ENCODE data around the gene COL23A1. TPM values are rescaled to one million over a fixed set of nuclear protein-coding genes. Genes with fewer than 3 reads are reported as not detected.

Gene COL23A1
- total and polyA plus RNA-seq, 2 of the 8 experiments (the other 6 are each of a cell fraction or from before 2014, with no cell fraction given), result 3.1 to 4.7 TPM

- H4K91ac ChIP-seq (replicated peaks; ENCODE audit: insufficient read length, low read length), result no peak overlapping the region
- no peaks in the 10 kb centered on the region for H3K36me3 ChIP-seq (ENCODE audit: control insufficient read depth in 2 of 4, insufficient read depth in 4 of 4, low read length in 3 of 4)
- no peak overlapping the region for H2AFZ ChIP-seq (ENCODE audit: low read length)
- H2BK5ac ChIP-seq (ENCODE audit: low read depth, low read length), result no peak overlapping the region
- DNase-seq (ENCODE audit: low read depth in 1 of 2, low spot score in 2 of 2) (no peak), FAIRE-seq (no peak)
- H3K79me1 ChIP-seq (ENCODE audit: low read depth, low read length), result no peaks in the 10 kb centered on the region; the same call in 1 of the 2 replicates
- H3K4me3 ChIP-seq (ENCODE audit: extremely low read depth in 1 of 4, insufficient read depth in 2 of 4, low read depth in 3 of 4, low read length in 4 of 4), result no peak overlapping the region
- no peaks in the 10 kb centered on the region for H3K23me2 ChIP-seq (ENCODE audit: low read depth, low read length)
- H3K56ac ChIP-seq (replicated peaks; ENCODE audit: insufficient read length, low read depth, low read length), result no peak overlapping the region
- H2BK15ac ChIP-seq (ENCODE audit: low read length), result no peak overlapping the region
- no peak overlapping the region for H3K9ac ChIP-seq (replicated peaks in 1 of 4; ENCODE audit: extremely low read depth in 1 of 4, low read depth in 3 of 4, low read length in 3 of 4)
- H3K9me3 ChIP-seq (ENCODE audit: insufficient read depth in 2 of 2, low read depth in 1 of 2, low read length in 1 of 2), result no peaks in the 10 kb centered on the region
- H3K4ac ChIP-seq (replicated peaks; ENCODE audit: insufficient read length, low read depth, low read length), result no peak overlapping the region
- no peak overlapping the region for H4K8ac ChIP-seq (ENCODE audit: extremely low read depth, insufficient read depth, low read length)
- CTCF ChIA-PET (ENCODE audit: partially characterized antibody), result interaction anchor here (1.1 to 2.7 kb wide), 6 partner anchors 9 to 246 kb away, joined by 3 to 10 read pairs (median 6); no protein-coding TSS in a partner anchor
- H3K27me3 ChIP-seq (replicated peaks in 1 of 4; ENCODE audit: control insufficient read depth in 3 of 4, extremely low read depth in 1 of 4, insufficient read depth in 3 of 4, low read length in 3 of 4), result no peaks in the 10 kb centered on the region; a peak in 1 of 7 replicates
- no peak overlapping the region for H3K23ac ChIP-seq (ENCODE audit: insufficient read length)
- WGBS, 2 experiments (ENCODE audit: extremely low coverage in 1 of 2, insufficient coverage in 1 of 2, insufficient read length in 1 of 2, insufficient replicate concordance in 2 of 2, low coverage in 1 of 2, low lambda C conversion rate in 2 of 2, missing lambda C conversion rate in 1 of 2), result 78% methylated on average over 6 of the region's 7 CpGs; no CpG with 5 or more reads in 1 of the 2 experiments
- no peak for TF ChIP-seq SP1 (IDR thresholded peaks at IDR 0.05; ENCODE audit: low read depth, low read length)
- TF ChIP-seq POLR2A (IDR thresholded peaks at IDR 0.05; ENCODE audit: control extremely low read depth in 1 of 2, low read depth in 2 of 2, low read length in 2 of 2), result no peak
- TF ChIP-seq GABPA (IDR thresholded peaks at IDR 0.05; ENCODE audit: borderline replicate concordance, insufficient read depth, low read length), result no peak
- TF ChIP-seq RFX5 (IDR thresholded peaks at IDR 0.05; ENCODE audit: borderline replicate concordance, low read depth, low read length), result no peak
- no peak for TF ChIP-seq EP300 (IDR thresholded peaks at IDR 0.05; ENCODE audit: borderline replicate concordance in 1 of 2, low read depth in 2 of 2, low read length in 2 of 2)
- no peak for TF ChIP-seq CBX8 (IDR thresholded peaks at IDR 0.05; ENCODE audit: borderline replicate concordance, low read depth, low read length)
- TF ChIP-seq SP2 (IDR thresholded peaks at IDR 0.05; ENCODE audit: low read length), result no peak
- TF ChIP-seq MAX (IDR thresholded peaks at IDR 0.05), result no peak
- TF ChIP-seq CHD2 (IDR thresholded peaks at IDR 0.05; ENCODE audit: low read length), result no peak
- TF ChIP-seq PHF8 (conservative IDR thresholded peaks at IDR 0.05; ENCODE audit: low read depth, low read length), result no peak
- no peak for TF ChIP-seq EZH2 (IDR thresholded peaks at IDR 0.05; ENCODE audit: low read depth, low read length, severe bottlenecking)
- no peak for TF ChIP-seq TBP (IDR thresholded peaks at IDR 0.05; ENCODE audit: low read depth, low read length)
- H4K5ac ChIP-seq (ENCODE audit: insufficient read length, low read depth, low read length), result no peak overlapping the region
- no peak overlapping the region for H2BK120ac ChIP-seq (replicated peaks; ENCODE audit: low read depth, low read length)
- H3K27ac ChIP-seq (ENCODE audit: low read depth, low read length), result no peak overlapping the region
- POLR2A ChIA-PET (ENCODE audit: partially characterized antibody), result no interaction called here
- H4K20me1 ChIP-seq (replicated peaks in 1 of 2; ENCODE audit: control insufficient read depth in 1 of 2, insufficient read depth in 2 of 2, low read length in 2 of 2), result peaks cover 0 to 2% of the 10 kb centered on the region in 2 experiments
- no peak overlapping the region for H2BK20ac ChIP-seq (ENCODE audit: low read length)
- no peak overlapping the region for H3K4me2 ChIP-seq (ENCODE audit: insufficient read depth in 1 of 2, low read depth in 2 of 2, low read length in 2 of 2)
- H3K18ac ChIP-seq (ENCODE audit: extremely low read depth, low read length), result no peak overlapping the region; the same call in 1 of the 2 replicates
- H3K79me2 ChIP-seq (ENCODE audit: control insufficient read depth in 1 of 2, insufficient read depth in 2 of 2, low read length in 2 of 2), result no peaks in the 10 kb centered on the region
- peaks cover 0 to 3% (median 0%) of the 10 kb centered on the region in 4 experiments; a peak in 1 of 7 replicates for H3K4me1 ChIP-seq (replicated peaks in 1 of 4; ENCODE audit: control insufficient read depth in 3 of 4, insufficient read depth in 4 of 4, low read length in 3 of 4)
- H3K14ac ChIP-seq (ENCODE audit: insufficient read length), result no peak overlapping the region
- no peak overlapping the region for H2BK12ac ChIP-seq (ENCODE audit: low read depth, low read length)
- H2AK5ac ChIP-seq (ENCODE audit: low read depth, low read length), result no peak overlapping the region
These were observed 57.5 kb downstream of the COL23A1 start for GRCh38 chr5:178532666-178533065.

Data from H1 (cell line).